K562 (cell line): ENCODE results near the gene HAT1. TPM values are rescaled to one million over a fixed set of nuclear protein-coding genes. Genes with fewer than 3 reads are reported as not detected.

Source experiments
- CHAMP1 ChIP-seq: fragments of 450-650 bp; IDR thresholded peaks from 2 replicates; pipeline ENCODE4 v1.6.1; 2016; ENCODE audit warnings: mild to moderate bottlenecking
- EHMT2 ChIP-seq: fragments of 450-650 bp; IDR thresholded peaks from 2 replicates; pipeline ENCODE4 v1.6.1; 2018; ENCODE audit warnings: antibody characterized with exemption
- EP300 ChIP-seq: IDR thresholded peaks from 2 replicates; pipeline ENCODE4 v1.6.1; 2012; ENCODE audit warnings: low read length, improper control_type of control experiment
- HDAC2 ChIP-seq: fragments of 450-650 bp; IDR thresholded peaks from 2 replicates; pipeline ENCODE4 v1.6.1; 2016; ENCODE audit warnings: mild to moderate bottlenecking
- HMBOX1 ChIP-seq: sonication (generic); IDR thresholded peaks from 2 replicates; pipeline ENCODE4 v1.6.1; 2016
- L3MBTL2 ChIP-seq: fragments of 450-650 bp; IDR thresholded peaks from 2 replicates; pipeline ENCODE4 v1.6.1; 2016; ENCODE audit warnings: mild to moderate bottlenecking, moderate library complexity
- MEIS2 ChIP-seq: fragments of 450-650 bp; IDR thresholded peaks from 2 replicates; pipeline ENCODE4 v1.6.1; 2014; ENCODE audit warnings: mild to moderate bottlenecking; ENCODE audit not compliant: partially characterized antibody
- MTA3 ChIP-seq: fragments of 450-650 bp; formaldehyde crosslinking; IDR thresholded peaks from 2 replicates; pipeline ENCODE4 v1.6.1; 2017; ENCODE audit warnings: mild to moderate bottlenecking, borderline replicate concordance
- NFRKB ChIP-seq: fragments of 450-650 bp; IDR thresholded peaks from 2 replicates; pipeline ENCODE4 v1.6.1; 2016; ENCODE audit warnings: low read depth
- NR2C1 ChIP-seq, 2 experiments: fragments of 450-650 bp; IDR thresholded peaks; 2 replicates each; pipeline ENCODE4 v1.6.1; 2017; ENCODE audit warnings: mild to moderate bottlenecking in 2 of 2, antibody characterized with exemption in 1 of 2, inconsistent platforms in 1 of 2, missing compliant biosample characterization in 1 of 2, missing genetic modification characterization in 1 of 2
- PPARD ChIP-seq: fragments of 250-450 bp; sonication (Bioruptor Pico); IDR thresholded peaks from 2 replicates; pipeline ENCODE4 v1.8.0; 2022; ENCODE audit warnings: inconsistent platforms, mild to moderate bottlenecking, moderate library complexity
- RBBP5 ChIP-seq: fragments of 200-600 bp; sonication (generic); IDR thresholded peaks from 2 replicates; pipeline ENCODE4 v1.6.1; 2012; ENCODE audit warnings: borderline replicate concordance, mild to moderate bottlenecking, low read length, control low read depth, inconsistent platforms; ENCODE audit not compliant: insufficient read depth, poor library complexity, severe bottlenecking
- SNIP1 ChIP-seq: fragments of 450-650 bp; IDR thresholded peaks from 2 replicates; pipeline ENCODE4 v1.7.1; 2017; ENCODE audit warnings: low read depth, mild to moderate bottlenecking
- TFAP4 ChIP-seq: sonication (generic); formaldehyde crosslinking; IDR thresholded peaks from 2 replicates; pipeline ENCODE4 v1.8.0; 2022; ENCODE audit warnings: missing genetic modification reagents, mild to moderate bottlenecking, moderate library complexity, borderline replicate concordance
- UBTF ChIP-seq, 2 experiments: IDR thresholded peaks; 2 replicates each; pipeline ENCODE4 v1.6.1; 2012; ENCODE audit warnings: improper control_type of control experiment in 2 of 2, low read depth in 2 of 2, low read length in 2 of 2, borderline replicate concordance in 1 of 2
- YY1 ChIP-seq, 3 experiments: IDR thresholded peaks; 2 replicates each; pipeline ENCODE4 v1.6.1; 2011; ENCODE audit warnings: low read length in 2 of 3, mild to moderate bottlenecking in 2 of 3, moderate library complexity in 2 of 3, borderline replicate concordance in 1 of 3, control low read depth in 1 of 3, low read depth in 1 of 3; ENCODE audit not compliant: insufficient read depth in 3 of 3, insufficient replicate concordance in 2 of 3, control insufficient read depth in 1 of 3, insufficient read length in 1 of 3; ENCODE audit errors: extremely low read depth in 1 of 3
- ZBTB9 ChIP-seq: fragments of 450-650 bp; formaldehyde crosslinking; IDR thresholded peaks from 2 replicates; pipeline ENCODE4 v1.4.0; 2020; ENCODE audit warnings: mild to moderate bottlenecking, moderate library complexity
- ZNF785 ChIP-seq: fragments of 250-450 bp; sonication (Bioruptor Pico); IDR thresholded peaks from 2 replicates; pipeline ENCODE4 v1.4.0; 2020; ENCODE audit warnings: mild to moderate bottlenecking
- polyA plus RNA-seq, 8 experiments: library from polyadenylated mRNA; depleted of rRNA in 4 of 8; stranded (reverse) in 5 of 8; unstranded in 3 of 8; fragments of >200 nt; fragmentation: Nextera tagmentation in 2 of 8; fragmentation: Illumina TruSeq in 1 of 8; extraction: Ambion mirVana in 2 of 8; extraction: Trizol in 1 of 8; gene quantifications; 2 replicates each; pipeline versions ENCODE4 v1.2.1 to v1.2.3, GENCODE V29; 2011 to 2014; ENCODE audit warnings: inconsistent platforms in 1 of 8, missing spikeins in 1 of 8
- total RNA-seq, 7 experiments: library from RNA; depleted of rRNA in 6 of 7; stranded (reverse); fragments of >200 nt in 6 of 7; fragmentation: Illumina TruSeq in 2 of 7; extraction: Trizol in 2 of 7; gene quantifications; 2 replicates each; pipeline versions ENCODE4 v1.2.1 to v1.2.3, GENCODE V29; 2011 to 2021; ENCODE audit warnings: low replicate concordance in 1 of 7

The HAT1 gene
- total and polyA plus RNA-seq, 9 of the 15 experiments (the other 6 are each of a cell fraction or from before 2014, with no cell fraction given) = 125 to 384 (median 244) TPM

GRCh38 chr2:171878481-171878993 is 43.7 kb upstream of the HAT1 start (continued):
- TF ChIP-seq UBTF (IDR thresholded peaks at IDR 0.05; ENCODE audit: borderline replicate concordance in 1 of 2, low read depth in 2 of 2, low read length in 2 of 2) (0 out of 4 replicates have a peak, but pooled peaks of 1 of the 2 experiments have one; percentile 38), L3MBTL2 (peak; percentile 88), ZNF785 (CRISPR knock-in tag) (no peak), EP300 (0 out of 2 replicates have a peak, but pooled peaks have one; percentile 37), MEIS2 (peak; percentile 40), EHMT2 (0 out of 2 replicates have a peak, but pooled peaks have one; percentile 57), TFAP4 (no peak), PPARD (CRISPR knock-in tag) (no peak), MTA3 (0 out of 2 replicates have a peak, but pooled peaks have one; percentile 29), NFRKB (peak; percentile 50), ZBTB9 (no peak), CHAMP1 (peak; percentile 88), YY1 (IDR thresholded peaks at IDR 0.05; ENCODE audit: borderline replicate concordance in 1 of 3, control insufficient read depth in 1 of 3, extremely low read depth in 1 of 3, insufficient read depth in 3 of 3, insufficient read length in 1 of 3, insufficient replicate concordance in 2 of 3, low read depth in 1 of 3, low read length in 2 of 3) (peak in 1 of 3 experiments; percentile 52), HDAC2 (peak; percentile 55; the same call in 1 of the 2 replicates), SNIP1 (no peak), HMBOX1 (peak; percentile 85), RBBP5 (peak; percentile 33), NR2C1 (IDR thresholded peaks at IDR 0.05) (0 out of 2 replicates have a peak, but pooled peaks have one; percentile 26), NR2C1 (tag; IDR thresholded peaks at IDR 0.05) (no peak)
